ENCODE measurements around the gene FBXO24. TPM values are rescaled to one million over a fixed set of nuclear protein-coding genes. Genes with fewer than 3 reads are reported as not detected.

FBXO24 gene
- total and polyA plus RNA-seq, 10 donors, result 0.54 to 1.6 (median 1.2) TPM; not detected in 1

GRCh38 chr7:100626055-100626454, 39.9 kb downstream of the FBXO24 start:
- H3K27me3 ChIP-seq (replicated peaks in 1 of 7), result peaks cover 0 to 6% (median 0%) of the 10 kb centered on the region in 7 donors
- intact Hi-C loops (cut with DNase I; ENCODE audit: low total_unique reads), result no loop called here
- H3K4me3 ChIP-seq, result peak overlapping the region in 7 of 8 donors; percentile 18 to 60 (median 31)
- no peak for DNase-seq
- WGBS, 5 donors, result 15 to 27% (median 19%) methylated on average over 3 of the region's 3 CpGs
- H3K27ac ChIP-seq, result peak overlapping the region in 4 of 8 donors; percentile 70 to 83 (median 80)
- TF ChIP-seq CTCF (IDR thresholded peaks at IDR 0.05 in 8 of 11, conservative IDR thresholded peaks at IDR 0.05 in 3 of 11) (no peak), POLR2AphosphoS5 (IDR thresholded peaks at IDR 0.05) (no peak), POLR2A (IDR thresholded peaks at IDR 0.05) (no peak)
- no peaks in the 10 kb centered on the region for H3K9me3 ChIP-seq
- H3K36me3 ChIP-seq, result peaks cover 0 to 3% (median 0%) of the 10 kb centered on the region in 6 donors
- peaks cover 4 to 19% (median 12%) of the 10 kb centered on the region in 6 donors for H3K4me1 ChIP-seq

- H3K27ac ChIP-seq, result peak overlapping the region; percentile 10 to 83 (median 74)
- peaks cover 0 to 7% (median 0%) of the 10 kb centered on the region in 7 donors for H3K27me3 ChIP-seq (replicated peaks in 1 of 7)
- DNase-seq, result peak; percentile 95
- no peaks in the 10 kb centered on the region for H3K36me3 ChIP-seq
- WGBS, 5 donors, result 2 to 4% (median 2%) methylated on average over 29 to 37 of the region's 37 CpGs
- peak overlapping the region; percentile 8 to 60 (median 29) for H3K4me3 ChIP-seq
- no peaks in the 10 kb centered on the region for H3K9me3 ChIP-seq
- peaks cover 4 to 19% (median 12%) of the 10 kb centered on the region in 6 donors for H3K4me1 ChIP-seq
- TF ChIP-seq POLR2AphosphoS5 (IDR thresholded peaks at IDR 0.05) (peak; percentile 65 to 81 (median 76)), CTCF (IDR thresholded peaks at IDR 0.05 in 8 of 11, conservative IDR thresholded peaks at IDR 0.05 in 3 of 11) (no peak), POLR2A (IDR thresholded peaks at IDR 0.05) (no peak)
- intact Hi-C loops (cut with DNase I; ENCODE audit: low total_unique reads), result no loop called here
Observed at GRCh38 chr7:100626530-100627237, 40.6 kb downstream of the FBXO24 start.

GRCh38 chr7:100627238-100627549, 41.1 kb downstream of the FBXO24 start:
- peak overlapping the region in 2 of 8 donors; percentile 31 to 60 for H3K4me3 ChIP-seq
- no peaks in the 10 kb centered on the region for H3K36me3 ChIP-seq
- H3K4me1 ChIP-seq, result peaks cover 4 to 22% (median 12%) of the 10 kb centered on the region in 6 donors
- peak overlapping the region in 6 of 8 donors; percentile 10 to 83 (median 77) for H3K27ac ChIP-seq
- peak; percentile 78 for DNase-seq
- H3K27me3 ChIP-seq (replicated peaks in 1 of 7), result peaks cover 0 to 12% (median 0%) of the 10 kb centered on the region in 7 donors
- no peak for TF ChIP-seq CTCF (IDR thresholded peaks at IDR 0.05 in 8 of 11, conservative IDR thresholded peaks at IDR 0.05 in 3 of 11)
- TF ChIP-seq POLR2AphosphoS5 (IDR thresholded peaks at IDR 0.05), result no peak
- no peak for TF ChIP-seq POLR2A (IDR thresholded peaks at IDR 0.05)
- no peaks in the 10 kb centered on the region for H3K9me3 ChIP-seq
- intact Hi-C loops (cut with DNase I; ENCODE audit: low total_unique reads), result no loop called here
- WGBS, 5 donors, result 86 to 92% (median 91%) methylated on average over 5 to 21 of the region's 21 CpGs

- no peak for DNase-seq
- Histone ChIP-seq H3K4me3 (no peak overlapping the region), H3K27me3 (replicated peaks in 1 of 7) (peaks cover 0 to 32% (median 8%) of the 10 kb centered on the region in 7 donors), H3K27ac (no peak overlapping the region), H3K4me1 (peaks cover 4 to 39% (median 23%) of the 10 kb centered on the region in 6 donors), H3K9me3 (no peaks in the 10 kb centered on the region), H3K36me3 (no peaks in the 10 kb centered on the region)
- TF ChIP-seq CTCF (IDR thresholded peaks at IDR 0.05 in 8 of 11, conservative IDR thresholded peaks at IDR 0.05 in 3 of 11) (peak in 3 of 11 experiments; percentile 9 to 37 (median 16)), POLR2AphosphoS5 (IDR thresholded peaks at IDR 0.05) (no peak)
- 74 to 84% (median 79%) methylated on average over 6 to 11 of the region's 11 CpGs for WGBS, 5 donors
- intact Hi-C loops (cut with DNase I; ENCODE audit: low total_unique reads), result no loop called here
Observed at GRCh38 chr7:100629117-100629716, 43.1 kb downstream of the FBXO24 start.
